K562 (cell line): ENCODE measurements around the gene MYO1D. TPM values are rescaled to one million over a fixed set of nuclear protein-coding genes. Genes with fewer than 3 reads are reported as not detected.

ENCODE experiments used
- ATAC-seq: fragments of 200-7000 bp; cut with Tn5 transposase; 3 replicates; pipeline ENCODE4 v1.9.1; 2020; ENCODE audit warnings: moderate library complexity
- BruUV-seq: library from RNA; stranded (reverse); fragments of 400-500 nt; replicated peaks from 2 replicates; lab custom pipeline; 2021; lab: Mats Ljungman, UMichigan
- CTCF ChIA-PET: fragments of 300-600 bp; formaldehyde crosslinking; extraction: SDS; loops from one replicate; lab custom pipeline; 2021; ENCODE audit warnings: low intra/inter-chr PET ratio; lab: Yijun Ruan, JAX
- POLR2A ChIA-PET: fragments of 300-600, 350-650 bp; sonication (Branson Sonifier 250); formaldehyde crosslinking; extraction: SDS; loops from one replicate; lab custom pipeline; 2021; ENCODE audit warnings: antibody characterized with exemption, inconsistent platforms; lab: Yijun Ruan, JAX
- DNase-seq, 4 experiments: peaks; one replicate each; pipeline versions ENCODE4 v3.0.0 to v3.0.0-alpha.2; 2011 to 2018; ENCODE audit warnings: low spot score in 3 of 4, mixed read lengths in 3 of 4; ENCODE audit errors: extremely low read depth in 1 of 4
- FAIRE-seq: peaks from 2 replicates; lab custom pipeline; 2011; peaks lifted over from hg19 to GRCh38; lab: Jason Lieb, UNC
- H2AFZ ChIP-seq: 2 replicates; pipeline ENCODE4 v1.6.0; 2011; ENCODE audit warnings: low read depth, low read length, control low read depth, inconsistent platforms
- H3K27ac ChIP-seq: fragments of 200-600 bp; 3 replicates; pipeline ENCODE4 v1.8.0; 2011; ENCODE audit warnings: low read depth, mild to moderate bottlenecking, control low read depth, inconsistent platforms, low read length, moderate library complexity, mixed read lengths; ENCODE audit errors: extremely low read depth
- H3K27me3 ChIP-seq, 2 experiments: fragments of 300-600 bp in 1 of 2; 2 replicates in 1 of 2; 3 replicates in 1 of 2; pipeline versions ENCODE4 v1.6.0 to v1.8.0; 2011; ENCODE audit warnings: inconsistent platforms in 2 of 2, low read length in 2 of 2, mild to moderate bottlenecking in 1 of 2, mixed read lengths in 1 of 2, moderate library complexity in 1 of 2; ENCODE audit not compliant: control insufficient read depth in 2 of 2, insufficient read depth in 2 of 2
- H3K36me3 ChIP-seq: fragments of 300-600 bp; 3 replicates; pipeline ENCODE4 v1.8.0; 2011; ENCODE audit warnings: mild to moderate bottlenecking, low read length, inconsistent platforms; ENCODE audit not compliant: control insufficient read depth, insufficient read depth
- H3K4me1 ChIP-seq, 2 experiments: fragments of 200-600 bp in 1 of 2; replicated peaks in 1 of 2; 2 replicates in 1 of 2; 3 replicates in 1 of 2; pipeline versions ENCODE4 v1.5.1 to v1.8.0; 2011; ENCODE audit warnings: inconsistent platforms in 2 of 2, low read length in 2 of 2, mild to moderate bottlenecking in 1 of 2, mixed read lengths in 1 of 2, moderate library complexity in 1 of 2; ENCODE audit not compliant: control insufficient read depth in 2 of 2, insufficient read depth in 2 of 2
- H3K4me2 ChIP-seq: 2 replicates; pipeline ENCODE4 v1.6.1; 2011; ENCODE audit warnings: low read length, control low read depth, inconsistent platforms, mixed read lengths; ENCODE audit not compliant: insufficient read depth
- H3K4me3 ChIP-seq: fragments of 200-600 bp; sonication (generic), shearing (Covaris generic); 2 replicates; pipeline ENCODE4 v1.5.1; 2016; ENCODE audit warnings: control low read depth, inconsistent platforms
- H3K79me2 ChIP-seq: fragments of 200-600 bp; 3 replicates; pipeline ENCODE4 v1.8.0; 2011; ENCODE audit warnings: low read length, inconsistent platforms; ENCODE audit not compliant: control insufficient read depth, insufficient read depth
- H3K9ac ChIP-seq, 2 experiments: 2 replicates each; pipeline versions ENCODE4 v1.6.0 to v1.6.1; 2011; ENCODE audit warnings: low read depth in 2 of 2, low read length in 2 of 2, control low read depth in 1 of 2, inconsistent platforms in 1 of 2, mild to moderate bottlenecking in 1 of 2, mixed read lengths in 1 of 2; ENCODE audit not compliant: insufficient read depth in 1 of 2
- H3K9me1 ChIP-seq: one replicate; pipeline ENCODE4 v1.6.0; 2011; ENCODE audit warnings: inconsistent platforms, mild to moderate bottlenecking, low read length, moderate library complexity; ENCODE audit not compliant: control insufficient read depth, insufficient read depth
- H3K9me3 ChIP-seq: replicated peaks from 2 replicates; pipeline ENCODE4 v1.5.1; 2011; ENCODE audit warnings: low read depth, low read length, inconsistent platforms; ENCODE audit not compliant: control insufficient read depth, insufficient read depth
- H4K20me1 ChIP-seq: replicated peaks from 2 replicates; pipeline ENCODE4 v1.6.1; 2011; ENCODE audit warnings: low read length, inconsistent platforms, mixed read lengths; ENCODE audit not compliant: control insufficient read depth, insufficient read depth
- PHF20 ChIP-seq: fragments of 450-650 bp; IDR thresholded peaks from 2 replicates; pipeline ENCODE4 v1.6.1; 2018; ENCODE audit not compliant: partially characterized antibody
- TBL1XR1 ChIP-seq, 2 experiments: IDR thresholded peaks; 2 replicates each; pipeline ENCODE4 v1.6.1; 2012; ENCODE audit warnings: improper control_type of control experiment in 2 of 2, low read length in 2 of 2, mild to moderate bottlenecking in 1 of 2
- ZNF282 ChIP-seq: sonication (generic); formaldehyde crosslinking; IDR thresholded peaks from 2 replicates; pipeline ENCODE4 v1.8.1; 2023; ENCODE audit warnings: missing genetic modification reagents
- ZNF644 ChIP-seq: fragments of 200-800 bp; sonication (Bioruptor generic); IDR thresholded peaks from 2 replicates; pipeline ENCODE4 v1.6.1; 2016; ENCODE audit warnings: low read depth, missing genetic modification characterization, missing compliant biosample characterization
- WGBS: fragments of 100-300 bp; shearing (Covaris generic); methylation state at CpG from one replicate; pipeline ENCODE4 v1.1.6; 2016; ENCODE audit warnings: low coverage, mixed read lengths; ENCODE audit not compliant: insufficient coverage; ENCODE audit errors: missing lambda C conversion rate; 5-methylcytosine and 5-hydroxymethylcytosine counted together
- in situ Hi-C: fragments of 300-500 bp; cut with MboI; formaldehyde crosslinking; loops from 4 replicates; pipeline ENCODE4 v1.15.0; 2018; ENCODE audit warnings: inconsistent platforms, mixed read lengths
- intact Hi-C: fragments of 100-400 bp; cut with micrococcal nuclease; formaldehyde crosslinking; loops from 2 replicates; pipeline ENCODE4 v1.14.2; 2022
- polyA plus RNA-seq, 8 experiments: library from polyadenylated mRNA; depleted of rRNA in 4 of 8; stranded (reverse) in 5 of 8; unstranded in 3 of 8; fragments of >200 nt; fragmentation: Nextera tagmentation in 2 of 8; fragmentation: Illumina TruSeq in 1 of 8; extraction: Ambion mirVana in 2 of 8; extraction: Trizol in 1 of 8; gene quantifications; 2 replicates each; pipeline versions ENCODE4 v1.2.1 to v1.2.3, GENCODE V29; 2011 to 2014; ENCODE audit warnings: inconsistent platforms in 1 of 8, missing spikeins in 1 of 8
- total RNA-seq, 7 experiments: library from RNA; depleted of rRNA in 6 of 7; stranded (reverse); fragments of >200 nt in 6 of 7; fragmentation: Illumina TruSeq in 2 of 7; extraction: Trizol in 2 of 7; gene quantifications; 2 replicates each; pipeline versions ENCODE4 v1.2.1 to v1.2.3, GENCODE V29; 2011 to 2021; ENCODE audit warnings: low replicate concordance in 1 of 7
- TF ChIP-seq, protein P1 (sequence below): fragments of 450-650 bp; formaldehyde crosslinking; IDR thresholded peaks from 2 replicates; pipeline ENCODE4 v1.4.0; 2022; ENCODE audit warnings: mild to moderate bottlenecking, moderate library complexity
- TF ChIP-seq, protein P2 (sequence below): fragments of 450-650 bp; formaldehyde crosslinking; IDR thresholded peaks from 2 replicates; pipeline ENCODE4 v1.4.0; 2020; ENCODE audit warnings: mild to moderate bottlenecking, moderate library complexity
- TF ChIP-seq, protein P3 (sequence below): fragments of 250-450 bp; sonication (Bioruptor Pico); IDR thresholded peaks from 2 replicates; pipeline ENCODE4 v1.5.1; 2021; ENCODE audit warnings: mild to moderate bottlenecking
- TF ChIP-seq, protein P4 (sequence below): fragments of 250-450 bp; sonication (Bioruptor Pico); IDR thresholded peaks from 2 replicates; pipeline ENCODE4 v1.8.0; 2022; ENCODE audit warnings: moderate library complexity, mild to moderate bottlenecking, inconsistent platforms

MYO1D gene
- total and polyA plus RNA-seq, 9 of the 15 experiments (the other 6 are each of a cell fraction or from before 2014, with no cell fraction given): 2.1 to 71.2 (median 45.4) TPM

GRCh38 chr17:32688221-32688620 lies 188.7 kb downstream of the MYO1D start:
- POLR2A ChIA-PET: interaction anchor here (0.5 kb wide), 1 partner anchor 37 kb away, joined by 3 read pairs; no protein-coding TSS in a partner anchor
- FAIRE-seq (peak; percentile 15), DNase-seq (no peak), ATAC-seq (no peak)
- no peak overlapping the region for H3K4me3 ChIP-seq
- CTCF ChIA-PET: no interaction called here
- intact Hi-C loops (no loop called here), in situ Hi-C loops (no loop called here)
- TF ChIP-seq, protein P1, sequence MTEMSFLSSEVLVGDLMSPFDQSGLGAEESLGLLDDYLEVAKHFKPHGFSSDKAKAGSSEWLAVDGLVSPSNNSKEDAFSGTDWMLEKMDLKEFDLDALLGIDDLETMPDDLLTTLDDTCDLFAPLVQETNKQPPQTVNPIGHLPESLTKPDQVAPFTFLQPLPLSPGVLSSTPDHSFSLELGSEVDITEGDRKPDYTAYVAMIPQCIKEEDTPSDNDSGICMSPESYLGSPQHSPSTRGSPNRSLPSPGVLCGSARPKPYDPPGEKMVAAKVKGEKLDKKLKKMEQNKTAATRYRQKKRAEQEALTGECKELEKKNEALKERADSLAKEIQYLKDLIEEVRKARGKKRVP (CRISPR knock-in tag): no peak
- TF ChIP-seq, protein P2, sequence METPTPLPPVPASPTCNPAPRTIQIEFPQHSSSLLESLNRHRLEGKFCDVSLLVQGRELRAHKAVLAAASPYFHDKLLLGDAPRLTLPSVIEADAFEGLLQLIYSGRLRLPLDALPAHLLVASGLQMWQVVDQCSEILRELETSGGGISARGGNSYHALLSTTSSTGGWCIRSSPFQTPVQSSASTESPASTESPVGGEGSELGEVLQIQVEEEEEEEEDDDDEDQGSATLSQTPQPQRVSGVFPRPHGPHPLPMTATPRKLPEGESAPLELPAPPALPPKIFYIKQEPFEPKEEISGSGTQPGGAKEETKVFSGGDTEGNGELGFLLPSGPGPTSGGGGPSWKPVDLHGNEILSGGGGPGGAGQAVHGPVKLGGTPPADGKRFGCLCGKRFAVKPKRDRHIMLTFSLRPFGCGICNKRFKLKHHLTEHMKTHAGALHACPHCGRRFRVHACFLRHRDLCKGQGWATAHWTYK (CRISPR knock-in tag): no peak
- no peak for TF ChIP-seq TBL1XR1 (IDR thresholded peaks at IDR 0.05; ENCODE audit: low read length in 2 of 2)
- TF ChIP-seq, protein P3, sequence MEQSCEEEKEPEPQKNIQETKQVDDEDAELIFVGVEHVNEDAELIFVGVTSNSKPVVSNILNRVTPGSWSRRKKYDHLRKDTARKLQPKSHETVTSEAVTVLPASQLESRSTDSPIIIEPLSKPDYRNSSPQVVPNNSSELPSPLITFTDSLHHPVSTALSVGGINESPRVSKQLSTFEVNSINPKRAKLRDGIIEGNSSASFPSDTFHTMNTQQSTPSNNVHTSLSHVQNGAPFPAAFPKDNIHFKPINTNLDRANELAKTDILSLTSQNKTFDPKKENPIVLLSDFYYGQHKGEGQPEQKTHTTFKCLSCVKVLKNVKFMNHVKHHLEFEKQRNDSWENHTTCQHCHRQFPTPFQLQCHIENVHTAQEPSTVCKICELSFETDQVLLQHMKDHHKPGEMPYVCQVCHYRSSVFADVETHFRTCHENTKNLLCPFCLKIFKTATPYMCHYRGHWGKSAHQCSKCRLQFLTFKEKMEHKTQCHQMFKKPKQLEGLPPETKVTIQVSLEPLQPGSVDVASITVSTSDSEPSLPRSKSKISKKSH (CRISPR knock-in tag): no peak
- TF ChIP-seq, protein P4, sequence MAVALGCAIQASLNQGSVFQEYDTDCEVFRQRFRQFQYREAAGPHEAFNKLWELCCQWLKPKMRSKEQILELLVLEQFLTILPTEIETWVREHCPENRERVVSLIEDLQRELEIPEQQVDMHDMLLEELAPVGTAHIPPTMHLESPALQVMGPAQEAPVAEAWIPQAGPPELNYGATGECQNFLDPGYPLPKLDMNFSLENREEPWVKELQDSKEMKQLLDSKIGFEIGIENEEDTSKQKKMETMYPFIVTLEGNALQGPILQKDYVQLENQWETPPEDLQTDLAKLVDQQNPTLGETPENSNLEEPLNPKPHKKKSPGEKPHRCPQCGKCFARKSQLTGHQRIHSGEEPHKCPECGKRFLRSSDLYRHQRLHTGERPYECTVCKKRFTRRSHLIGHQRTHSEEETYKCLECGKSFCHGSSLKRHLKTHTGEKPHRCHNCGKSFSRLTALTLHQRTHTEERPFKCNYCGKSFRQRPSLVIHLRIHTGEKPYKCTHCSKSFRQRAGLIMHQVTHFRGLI: no peak
- TF ChIP-seq ZNF644 (tag): no peak
- no peak for TF ChIP-seq PHF20
- TF ChIP-seq ZNF282 (CRISPR knock-in tag): no peak
- H3K4me1 ChIP-seq: no peaks in the 10 kb centered on the region
- no TSS peak for BruUV-seq
- no peak overlapping the region for H3K4me2 ChIP-seq
- no peaks in the 10 kb centered on the region for H3K79me2 ChIP-seq
- H3K27ac ChIP-seq: no peak overlapping the region
- no peaks in the 10 kb centered on the region for H3K9me3 ChIP-seq
- 0 out of 3 replicates have a peak, but pooled peaks cover 2% of the 10 kb centered on the region for H3K36me3 ChIP-seq
- H4K20me1 ChIP-seq: no peaks in the 10 kb centered on the region
- H2AFZ ChIP-seq: no peak overlapping the region
- WGBS: 73% methylated on average over 4 of the region's 4 CpGs
- H3K27me3 ChIP-seq: no peaks in the 10 kb centered on the region
- no peaks in the 10 kb centered on the region for H3K9me1 ChIP-seq
- H3K9ac ChIP-seq: no peak overlapping the region
